Heart right ventricle (tissue), 16 donors: Measurements from ENCODE around the gene PPP2R2B. TPM values are rescaled to one million over a fixed set of nuclear protein-coding genes. Genes with fewer than 3 reads are reported as not detected.

ENCODE experiments used
- ATAC-seq, 8 donors: fragments of 200-7000 bp; cut with Tn5 transposase; one replicate each; pipeline ENCODE4 v1.9.1; 2020; ENCODE audit warnings: mild to moderate bottlenecking in 8 of 8, moderate library complexity in 8 of 8, moderate number of reproducible peaks in 1 of 8
- DNase-seq, 2 donors: peaks; one replicate each; pipeline ENCODE4 v3.0.0-alpha.2; 2020
- H3K27ac ChIP-seq, 10 donors: fragments of 200-600 bp; sonication (generic) in 2 of 10; one replicate each; pipeline versions ENCODE4 v1.5.0 to v1.8.0; 2020 to 2022; ENCODE audit warnings: mild to moderate bottlenecking in 3 of 10
- H3K27me3 ChIP-seq, 7 donors: fragments of 200-600 bp; one replicate each; pipeline ENCODE4 v1.8.0; 2021 to 2022; ENCODE audit warnings: mild to moderate bottlenecking in 2 of 7
- H3K36me3 ChIP-seq, 9 donors: fragments of 200-600 bp; sonication (generic) in 1 of 9; one replicate each; pipeline versions ENCODE4 v1.5.0 to v1.8.0; 2020 to 2022; ENCODE audit warnings: mild to moderate bottlenecking in 2 of 9
- H3K4me1 ChIP-seq, 9 donors: fragments of 200-600 bp; sonication (generic) in 1 of 9; one replicate each; pipeline versions ENCODE4 v1.5.0 to v1.8.0; 2020 to 2022; ENCODE audit warnings: mild to moderate bottlenecking in 4 of 9
- H3K4me3 ChIP-seq, 10 donors: fragments of 200-600 bp; sonication (generic) in 2 of 10; one replicate each; pipeline versions ENCODE4 v1.5.0 to v1.8.0; 2020 to 2022; ENCODE audit warnings: mild to moderate bottlenecking in 7 of 10, moderate library complexity in 2 of 10
- H3K9me3 ChIP-seq, 11 donors: fragments of 200-600 bp in 10 of 11; sonication (generic) in 2 of 11; one replicate each; pipeline versions ENCODE4 v1.5.0 to v1.8.0; 2013 to 2022; ENCODE audit warnings: mild to moderate bottlenecking in 2 of 11, control low read depth in 1 of 11, moderate library complexity in 1 of 11
- CTCF ChIP-seq, 9 donors: fragments of 200-600 bp; sonication (generic) in 2 of 9; IDR thresholded peaks; one replicate each; pipeline versions ENCODE4 v1.5.0 to v1.8.0; 2021 to 2022; ENCODE audit warnings: antibody characterized with exemption in 9 of 9, mild to moderate bottlenecking in 5 of 9, moderate library complexity in 1 of 9
- WGBS, 2 donors: extraction: QIAGEN DNeasy Blood & Tissue Kit; methylation state at CpG; one replicate each; pipeline ENCODE4 v1.1.7; 2013; ENCODE audit warnings: inconsistent platforms in 1 of 2; 5-methylcytosine and 5-hydroxymethylcytosine counted together
- intact Hi-C, 10 donors: fragments of 100-400 bp; cut with DNase I; formaldehyde crosslinking; loops; one replicate each; pipeline versions ENCODE4 v1.11.1 to v1.14.2; 2022
- polyA plus RNA-seq, 2 donors: library from polyadenylated mRNA; stranded (reverse); fragments of 200-250 nt; gene quantifications; one replicate each; pipeline ENCODE4 v1.2.3, GENCODE V29; 2013
- total RNA-seq, 10 donors: library from RNA; stranded (reverse); fragmentation: NEBNext Ultra II Directional in 3 of 10; extraction: Animal tissue kit (Norgen Biotek cat#: 25700) in 3 of 10; gene quantifications; one replicate each; pipeline versions ENCODE4 v1.2.1 to v1.2.4, GENCODE V29; 2021 to 2023
- donor health status: Arrhythmogenic right ventricular cardiomyopathy.
- donor health status: ischemic (EF 13 %, LVEDD 7.1; RV severe dilation, severe dysfunction).
- donor health status: healthy with polysubstance abuse.
- donor health status: DM: no; HTN: yes; CAD: no.
- donor health status: DM: no; HTN: no; CAD: no.
- donor health status: ischemic (EF 25% LVEDD 6.9; RV normal size, moderate dysfunction).
- donor health status: ischemic (EF 25% LVEDD 5.7; RV mildly dilated, moderate dysfunction).
- donor health status: healthy.
- donor health status: DM: yes; HTN: yes; CAD: no.
- donor health status: Ischemic cardiomyopathy.
- donor health status: ischemic (EF 35%, LVEDD 5.7; RV mildly dilated, moderate dysfunction).
- donor health status: nonischemic (EF 11% LVEDD 7.7; RV severe dilation, severe dysfunction).
- donor health status: DM: yes; HTN: yes; CAD: no.
- donor health status: PGD.
- donor health status: ischemic (EF 29% LVEDD 5.4; RV normal size, mild dysfunction).
- donor health status: nonischemic (EF 23%, LVEDD 6.1; RV moderate dilation, normal function).

PPP2R2B gene
- total and polyA plus RNA-seq, 12 donors, result 0.05 to 1.8 (median 0.57) TPM; not detected in 2

- Histone ChIP-seq H3K27me3 (no peaks in the 10 kb centered on the region), H3K4me3 (no peak overlapping the region), H3K36me3 (no peaks in the 10 kb centered on the region), H3K4me1 (no peaks in the 10 kb centered on the region), H3K27ac (no peak overlapping the region), H3K9me3 (peaks cover 0 to 19% (median 0%) of the 10 kb centered on the region in 11 donors)
- no peak for DNase-seq
- intact Hi-C loops, result no loop called here
- ATAC-seq, result no peak
- TF ChIP-seq CTCF (IDR thresholded peaks at IDR 0.05), result no peak
- WGBS, 2 donors, result 47 to 50% methylated on average over 3 of the region's 3 CpGs
Observed at GRCh38 chr5:146778795-146779194, 99.8 kb downstream of the PPP2R2B start.

GRCh38 chr5:146778261-146778660 lies 100.3 kb downstream of the PPP2R2B start:
- Histone ChIP-seq H3K36me3 (no peaks in the 10 kb centered on the region), H3K4me3 (no peak overlapping the region), H3K27me3 (no peaks in the 10 kb centered on the region), H3K9me3 (peaks cover 0 to 19% (median 0%) of the 10 kb centered on the region in 11 donors), H3K4me1 (no peaks in the 10 kb centered on the region), H3K27ac (no peak overlapping the region)
- no peak for TF ChIP-seq CTCF (IDR thresholded peaks at IDR 0.05)
- DNase-seq, result no peak
- intact Hi-C loops, result no loop called here
- no peak for ATAC-seq

GRCh38 chr5:146772881-146773466 lies 105.6 kb downstream of the PPP2R2B start:
- DNase-seq (no peak), ATAC-seq (no peak)
- Histone ChIP-seq H3K27ac (no peak overlapping the region), H3K4me1 (no peaks in the 10 kb centered on the region), H3K27me3 (no peaks in the 10 kb centered on the region), H3K9me3 (peaks cover 0 to 19% (median 0%) of the 10 kb centered on the region in 11 donors), H3K4me3 (no peak overlapping the region), H3K36me3 (no peaks in the 10 kb centered on the region)
- intact Hi-C loops, result no loop called here
- WGBS, 2 donors, result 66 to 77% methylated on average over 3 of the region's 3 CpGs
- no peak for TF ChIP-seq CTCF (IDR thresholded peaks at IDR 0.05)

GRCh38 chr5:146770980-146771379 lies 107.6 kb downstream of the PPP2R2B start:
- Histone ChIP-seq H3K27me3 (no peaks in the 10 kb centered on the region), H3K9me3 (peaks cover 0 to 16% (median 0%) of the 10 kb centered on the region in 11 donors), H3K27ac (no peak overlapping the region), H3K4me1 (no peaks in the 10 kb centered on the region), H3K4me3 (no peak overlapping the region), H3K36me3 (no peaks in the 10 kb centered on the region)
- no peak for DNase-seq
- TF ChIP-seq CTCF (IDR thresholded peaks at IDR 0.05), result no peak
- ATAC-seq, result no peak
- intact Hi-C loops, result no loop called here
- 52 to 60% methylated on average over 3 of the region's 3 CpGs for WGBS, 2 donors
